Measurements from ENCODE around the gene UBE2E1. TPM values are rescaled to one million over a fixed set of nuclear protein-coding genes. Genes with fewer than 3 reads are reported as not detected.
A peak's percentile ranks its signal among the peaks of the same experiment; 100 is the strongest.

Gene UBE2E1
- total RNA-seq, 4 donors from 2014 or later = 72.8 to 114 (median 85.6) TPM

DNA sequence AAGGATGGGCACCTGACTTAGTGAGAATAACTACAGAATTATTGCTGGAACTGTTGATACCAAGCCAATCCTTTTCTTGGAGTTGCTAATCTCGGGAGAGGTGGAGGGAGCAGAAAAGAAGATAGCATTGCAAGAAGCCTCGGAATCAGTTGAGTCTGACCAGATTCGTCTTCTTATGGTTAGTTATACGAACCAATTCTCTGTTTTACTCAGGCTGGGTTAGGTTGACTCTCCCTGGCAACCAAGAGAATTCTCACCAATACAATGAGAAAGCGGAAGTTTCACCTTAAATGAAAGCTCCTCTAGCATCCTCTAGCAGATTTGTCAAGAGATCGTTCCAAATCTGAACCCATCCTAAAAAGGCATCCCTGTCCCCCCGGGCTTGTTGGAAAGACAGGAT is 43.5 kb upstream of the UBE2E1 start:
- no peak for DNase-seq (ENCODE audit: low spot score)
- no peak for ATAC-seq (ENCODE audit: low FRiP score)
- TF ChIP-seq, protein P1, sequence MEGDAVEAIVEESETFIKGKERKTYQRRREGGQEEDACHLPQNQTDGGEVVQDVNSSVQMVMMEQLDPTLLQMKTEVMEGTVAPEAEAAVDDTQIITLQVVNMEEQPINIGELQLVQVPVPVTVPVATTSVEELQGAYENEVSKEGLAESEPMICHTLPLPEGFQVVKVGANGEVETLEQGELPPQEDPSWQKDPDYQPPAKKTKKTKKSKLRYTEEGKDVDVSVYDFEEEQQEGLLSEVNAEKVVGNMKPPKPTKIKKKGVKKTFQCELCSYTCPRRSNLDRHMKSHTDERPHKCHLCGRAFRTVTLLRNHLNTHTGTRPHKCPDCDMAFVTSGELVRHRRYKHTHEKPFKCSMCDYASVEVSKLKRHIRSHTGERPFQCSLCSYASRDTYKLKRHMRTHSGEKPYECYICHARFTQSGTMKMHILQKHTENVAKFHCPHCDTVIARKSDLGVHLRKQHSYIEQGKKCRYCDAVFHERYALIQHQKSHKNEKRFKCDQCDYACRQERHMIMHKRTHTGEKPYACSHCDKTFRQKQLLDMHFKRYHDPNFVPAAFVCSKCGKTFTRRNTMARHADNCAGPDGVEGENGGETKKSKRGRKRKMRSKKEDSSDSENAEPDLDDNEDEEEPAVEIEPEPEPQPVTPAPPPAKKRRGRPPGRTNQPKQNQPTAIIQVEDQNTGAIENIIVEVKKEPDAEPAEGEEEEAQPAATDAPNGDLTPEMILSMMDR (IDR thresholded peaks at IDR 0.05) = no peak

DNA sequence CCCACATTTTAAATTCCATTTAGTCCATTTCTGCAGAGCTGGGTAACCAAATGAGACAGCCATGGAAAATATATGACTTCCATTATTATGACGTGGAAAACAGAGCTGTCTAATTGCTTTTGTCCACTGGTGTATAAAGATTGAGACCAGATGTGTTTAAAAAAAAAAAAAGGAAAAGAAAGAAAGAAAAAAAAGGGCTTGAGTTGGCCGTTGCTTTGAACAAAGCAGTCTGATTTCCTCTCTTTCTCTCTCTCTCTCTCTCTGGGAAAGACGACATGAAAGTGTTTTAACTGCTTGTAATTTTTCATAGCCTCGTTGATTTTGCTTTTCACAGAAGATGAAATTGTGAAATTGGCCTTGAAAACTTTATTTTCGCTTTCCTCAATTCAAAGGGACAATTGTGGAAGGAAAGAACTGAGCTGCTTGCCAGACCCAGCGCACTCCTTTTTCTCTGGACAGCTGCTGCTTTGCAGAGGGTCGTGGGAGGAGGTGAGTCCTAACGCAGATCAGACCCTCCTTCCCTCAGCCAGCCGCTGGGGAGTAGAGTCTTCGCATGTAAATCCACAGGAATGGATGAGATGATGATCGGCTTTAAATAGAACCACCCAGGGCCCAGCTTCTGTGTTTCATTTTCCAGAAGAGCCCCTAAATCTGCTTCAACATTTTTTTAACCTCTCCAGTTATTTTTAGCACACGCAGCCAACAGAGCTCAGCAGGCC is 42.8 kb upstream of the UBE2E1 start:
- DNase-seq (ENCODE audit: low spot score) (no peak), ATAC-seq (ENCODE audit: low FRiP score) (no peak)
- TF ChIP-seq, protein P1 (IDR thresholded peaks at IDR 0.05) = no peak

GRCh38 chr3:23764407-23764806 is 41.3 kb upstream of the UBE2E1 start:
- TF ChIP-seq, protein P1 (IDR thresholded peaks at IDR 0.05) = no peak
- DNase-seq (ENCODE audit: low spot score) (no peak), ATAC-seq (ENCODE audit: low FRiP score) (no peak)

DNA sequence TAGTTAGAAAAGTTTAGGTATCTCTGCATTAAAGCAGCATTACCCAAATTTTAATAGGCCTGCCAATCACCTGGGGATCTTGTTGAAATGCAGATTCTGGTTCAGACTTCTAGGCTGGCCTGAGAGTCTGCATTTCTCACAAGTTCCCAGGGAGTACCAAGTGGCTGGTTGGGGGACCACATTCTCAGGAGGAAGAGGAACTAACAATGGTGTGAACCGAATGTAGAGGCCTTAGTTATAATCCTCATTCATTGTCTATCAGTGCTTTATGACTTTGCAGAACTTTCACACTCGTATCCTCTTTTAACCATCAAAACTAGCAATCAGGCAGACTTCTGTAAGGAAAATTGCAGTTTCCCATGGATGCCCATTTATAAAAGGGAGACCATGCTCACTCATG is 38.2 kb upstream of the UBE2E1 start:
- TF ChIP-seq, protein P1 (IDR thresholded peaks at IDR 0.05) = no peak
- ATAC-seq (ENCODE audit: low FRiP score) (no peak), DNase-seq (ENCODE audit: low spot score) (no peak)

DNA sequence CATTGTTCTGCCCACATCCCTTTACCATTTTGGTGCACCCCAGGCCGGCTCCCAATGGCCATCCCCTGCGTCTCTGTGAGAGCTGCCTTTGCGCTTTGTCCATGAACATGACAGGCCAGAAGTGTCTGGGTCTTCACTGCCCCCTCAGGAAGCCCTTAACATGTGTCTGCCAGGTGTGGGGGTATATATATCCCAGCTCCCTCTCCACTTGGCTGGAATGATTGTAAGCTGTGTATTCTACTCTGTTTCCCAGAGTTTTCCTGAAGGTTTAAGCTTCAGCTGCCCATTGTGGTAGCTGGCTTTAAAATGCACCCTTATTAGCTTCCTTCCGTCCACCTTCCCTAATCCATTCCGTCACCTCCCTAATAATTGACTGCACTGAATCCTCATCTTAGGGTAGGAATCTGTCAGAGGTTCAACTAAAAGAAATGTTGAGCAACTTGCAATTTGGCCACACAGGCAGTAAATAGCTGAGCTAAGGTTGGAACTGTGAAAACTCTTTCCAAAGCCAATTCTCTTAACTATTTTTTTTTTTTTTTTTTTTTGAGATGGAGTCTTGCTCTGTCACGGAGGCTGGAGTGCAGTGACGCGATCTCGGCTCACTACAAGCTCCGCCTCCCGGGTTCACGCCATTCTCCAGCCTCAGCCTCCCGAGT is 30.4 kb upstream of the UBE2E1 start:
- TF ChIP-seq, protein P1 (IDR thresholded peaks at IDR 0.05) = no peak
- DNase-seq (ENCODE audit: low spot score) (no peak), ATAC-seq (ENCODE audit: low FRiP score) (no peak)

DNA sequence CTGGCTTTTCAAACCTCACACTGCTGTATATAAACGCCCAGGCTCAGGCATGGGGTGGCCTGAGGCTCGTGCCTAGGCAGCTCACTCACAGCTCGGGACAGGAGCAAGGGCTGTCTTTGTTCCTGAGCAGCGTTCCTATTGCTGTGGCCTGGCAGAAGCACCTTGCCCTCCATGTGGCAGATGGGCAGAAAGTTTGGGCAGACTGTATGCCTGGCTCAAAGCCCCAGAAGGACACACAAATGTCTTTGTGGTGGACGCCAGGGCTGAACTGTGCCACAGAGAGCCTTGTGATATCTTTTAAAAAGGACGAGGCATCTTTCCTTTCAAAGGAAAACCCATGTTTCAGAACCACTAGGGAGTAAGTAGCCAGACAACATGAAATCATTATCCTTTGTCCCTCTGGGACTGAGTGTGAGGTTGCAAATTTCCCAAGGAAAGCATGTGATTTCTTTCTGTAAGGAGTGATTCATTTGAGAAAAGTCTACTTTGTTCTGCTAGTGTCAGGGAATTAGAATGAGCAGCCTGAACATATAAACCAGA is 29.3 kb upstream of the UBE2E1 start:
- no peak for DNase-seq (ENCODE audit: low spot score)
- TF ChIP-seq, protein P1 (IDR thresholded peaks at IDR 0.05) = no peak
- ATAC-seq (ENCODE audit: low FRiP score) = peak; percentile 74

Measured in omental fat pad (tissue), 4 donors.